ENCODE measurements around the gene SLFN11. TPM values are rescaled to one million over a fixed set of nuclear protein-coding genes. Genes with fewer than 3 reads are reported as not detected.
"Not testable (repeated sequence)": the region's sequence is repeated elsewhere in the genome, so short reads cannot be mapped to it uniquely, and the experiment has no call there.

Gene SLFN11, protein sequence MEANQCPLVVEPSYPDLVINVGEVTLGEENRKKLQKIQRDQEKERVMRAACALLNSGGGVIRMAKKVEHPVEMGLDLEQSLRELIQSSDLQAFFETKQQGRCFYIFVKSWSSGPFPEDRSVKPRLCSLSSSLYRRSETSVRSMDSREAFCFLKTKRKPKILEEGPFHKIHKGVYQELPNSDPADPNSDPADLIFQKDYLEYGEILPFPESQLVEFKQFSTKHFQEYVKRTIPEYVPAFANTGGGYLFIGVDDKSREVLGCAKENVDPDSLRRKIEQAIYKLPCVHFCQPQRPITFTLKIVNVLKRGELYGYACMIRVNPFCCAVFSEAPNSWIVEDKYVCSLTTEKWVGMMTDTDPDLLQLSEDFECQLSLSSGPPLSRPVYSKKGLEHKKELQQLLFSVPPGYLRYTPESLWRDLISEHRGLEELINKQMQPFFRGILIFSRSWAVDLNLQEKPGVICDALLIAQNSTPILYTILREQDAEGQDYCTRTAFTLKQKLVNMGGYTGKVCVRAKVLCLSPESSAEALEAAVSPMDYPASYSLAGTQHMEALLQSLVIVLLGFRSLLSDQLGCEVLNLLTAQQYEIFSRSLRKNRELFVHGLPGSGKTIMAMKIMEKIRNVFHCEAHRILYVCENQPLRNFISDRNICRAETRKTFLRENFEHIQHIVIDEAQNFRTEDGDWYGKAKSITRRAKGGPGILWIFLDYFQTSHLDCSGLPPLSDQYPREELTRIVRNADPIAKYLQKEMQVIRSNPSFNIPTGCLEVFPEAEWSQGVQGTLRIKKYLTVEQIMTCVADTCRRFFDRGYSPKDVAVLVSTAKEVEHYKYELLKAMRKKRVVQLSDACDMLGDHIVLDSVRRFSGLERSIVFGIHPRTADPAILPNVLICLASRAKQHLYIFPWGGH
- polyA plus RNA-seq (2013, experiment 1 of 2; ENCODE audit: insufficient read length) = 17.1 TPM
- polyA plus RNA-seq (2013, experiment 2 of 2; ENCODE audit: insufficient read length) = 15.1 TPM

DNA sequence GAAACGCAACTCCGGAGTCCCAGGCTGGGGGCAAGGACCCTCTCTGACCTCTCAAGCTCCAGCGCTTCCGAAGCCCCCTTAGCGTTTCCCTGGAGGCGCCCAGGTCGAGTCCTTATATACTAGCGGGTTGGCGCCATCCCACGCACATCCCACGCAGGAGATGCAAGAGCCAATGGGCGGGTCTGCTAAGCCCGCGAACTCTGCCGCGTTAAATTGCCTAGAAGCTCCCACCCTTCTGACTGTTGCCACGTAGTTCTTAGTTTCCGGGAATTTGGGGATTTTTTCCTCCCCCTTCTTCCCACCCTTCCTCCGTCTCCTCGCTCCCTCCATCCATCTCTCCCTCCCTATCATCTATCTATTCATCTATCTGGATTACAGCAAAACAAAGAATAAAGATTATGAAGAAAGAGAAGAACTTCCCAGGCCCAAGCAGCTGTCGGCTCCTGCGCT is at the start of gene SLFN11:
Gene SLFN11, minus strand, starts transcription at position 88 of the 450 bp plus-strand sequence. CDS start 9,814 bp downstream, outside the sequence.
- DNase-seq = peak; percentile 92

DNA sequence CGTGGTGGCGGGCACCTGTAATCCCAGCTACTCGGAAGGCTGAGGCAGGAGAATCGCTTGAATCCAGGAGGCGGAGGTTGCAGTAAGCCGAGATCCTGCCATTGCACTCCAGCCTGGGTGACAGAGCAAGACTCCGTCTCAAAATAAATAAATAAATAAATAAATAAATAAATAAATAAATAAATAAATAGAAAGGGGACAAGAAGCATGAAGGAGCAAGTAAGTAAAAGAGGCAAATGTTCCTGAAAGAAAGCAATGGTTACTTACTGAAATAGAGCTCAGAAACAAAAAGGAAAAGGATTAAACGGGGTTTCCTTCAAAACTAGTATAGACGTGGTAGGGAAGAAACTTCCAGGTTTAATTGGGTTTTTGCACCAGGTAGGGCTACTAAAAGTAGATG is 47.6 kb upstream of the SLFN11 start:
- not testable (repeated sequence) for DNase-seq

DNA sequence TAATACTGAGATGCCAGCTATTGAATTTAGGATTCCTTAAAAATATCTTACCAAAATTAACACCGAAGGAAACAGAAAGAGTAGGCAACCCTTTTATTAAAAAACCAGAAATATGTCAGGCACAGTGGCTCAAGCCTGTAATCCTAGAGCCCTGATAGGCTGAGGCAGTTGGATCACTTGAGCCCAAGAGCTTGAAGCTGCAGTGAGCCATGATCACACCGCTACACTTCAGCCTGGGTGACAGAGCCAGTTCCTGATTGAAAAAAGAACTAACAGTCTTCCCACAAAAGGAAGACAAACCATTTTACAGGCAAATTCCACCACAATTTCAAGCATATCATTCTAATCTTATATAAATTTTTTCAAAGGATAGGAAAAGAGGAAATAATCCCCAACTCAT is 43.2 kb upstream of the SLFN11 start:
- no peak for DNase-seq

DNA sequence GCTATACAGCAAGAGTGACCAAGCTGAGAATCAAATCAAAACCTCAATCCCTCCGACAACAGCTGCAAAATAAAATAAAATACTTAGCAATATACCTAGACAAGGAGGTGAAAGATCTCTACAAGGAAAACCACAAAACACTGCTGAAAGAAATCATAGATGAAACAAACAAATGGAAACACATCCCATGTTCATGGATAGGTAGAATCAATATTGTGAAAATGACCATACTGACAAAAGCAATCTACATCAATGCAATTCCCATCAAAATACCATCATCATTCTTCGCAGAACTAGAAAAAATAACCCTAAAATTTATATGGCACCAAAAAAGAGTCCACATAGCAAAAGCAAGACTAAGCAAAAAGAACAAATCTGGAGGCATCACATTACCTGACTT is 41.3 kb upstream of the SLFN11 start:
- DNase-seq = not testable (repeated sequence)

DNA sequence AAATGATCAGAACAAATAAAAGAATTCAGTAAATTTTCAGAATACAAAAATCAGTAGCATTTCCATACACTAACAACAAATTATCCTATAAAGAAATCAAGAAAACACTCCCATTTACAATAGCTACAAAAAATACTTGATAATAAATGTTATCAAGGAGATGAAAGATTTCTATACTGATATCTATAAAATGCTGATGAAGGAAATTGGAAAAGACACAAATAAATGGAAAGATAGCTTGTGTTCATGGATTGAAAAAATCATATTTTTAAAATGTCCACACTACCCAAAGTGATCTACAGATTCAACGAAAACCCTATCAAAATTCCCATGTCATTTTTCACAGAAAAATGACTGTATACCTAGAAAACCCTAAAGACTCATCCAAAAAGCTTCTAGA is 40.8 kb upstream of the SLFN11 start:
- DNase-seq = no peak

DNA sequence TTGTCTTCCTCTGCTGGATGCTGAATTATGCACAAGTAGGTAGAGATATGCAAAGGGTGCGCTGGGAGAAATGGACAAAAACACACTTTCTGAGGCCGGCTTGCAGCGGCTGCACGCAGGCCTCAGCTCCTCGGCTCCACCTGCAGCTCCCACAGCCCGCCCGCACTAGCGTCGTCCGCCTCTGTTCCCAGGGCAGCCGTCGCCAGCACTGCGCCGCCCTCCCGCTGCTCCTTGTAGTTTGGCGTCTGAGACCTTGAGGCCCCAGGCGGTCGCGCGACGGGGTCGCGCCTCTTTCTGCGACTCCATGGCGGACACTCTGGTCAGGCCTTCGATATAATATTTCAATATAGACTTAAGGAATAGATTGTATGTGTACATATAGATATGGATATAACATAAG is 34.1 kb upstream of the SLFN11 start:
- no peak for DNase-seq

DNA sequence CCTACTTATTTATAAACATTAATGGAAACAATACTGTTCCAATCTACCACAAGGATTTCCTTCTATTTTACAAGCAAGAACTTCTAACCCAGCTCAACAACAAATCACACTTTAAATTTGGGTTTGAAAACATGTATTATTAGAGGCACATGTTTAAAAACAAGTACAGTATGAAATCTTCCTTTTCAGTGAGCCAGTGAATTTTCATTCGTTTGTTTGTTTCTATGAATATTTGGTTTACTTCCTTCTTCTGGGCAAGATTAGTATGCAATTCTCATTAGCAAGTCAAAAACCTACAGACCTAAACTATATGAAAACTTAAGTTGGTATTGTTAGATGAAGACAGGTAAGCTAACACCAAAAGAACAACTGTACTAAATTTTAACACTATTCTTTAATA is 33.1 kb upstream of the SLFN11 start:
- no peak for DNase-seq

DNA sequence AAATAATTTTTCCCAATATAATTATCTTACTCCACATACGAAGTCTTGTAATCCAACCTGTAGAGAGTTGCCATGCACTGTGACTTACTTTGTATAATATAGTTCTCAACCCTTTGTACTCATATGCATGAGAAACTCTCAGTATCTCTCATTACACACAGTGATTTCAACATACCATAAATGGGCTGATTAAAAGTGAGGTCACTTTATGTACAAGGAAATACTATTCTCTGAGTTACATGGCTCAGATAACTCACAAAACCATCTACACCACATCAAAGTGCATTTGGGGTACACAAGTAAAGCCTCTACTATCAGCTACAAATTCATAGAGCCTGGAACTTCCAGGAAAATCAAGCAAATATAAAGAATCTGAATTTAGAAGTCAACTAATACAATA is 30.9 kb upstream of the SLFN11 start:
- no peak for DNase-seq

DNA sequence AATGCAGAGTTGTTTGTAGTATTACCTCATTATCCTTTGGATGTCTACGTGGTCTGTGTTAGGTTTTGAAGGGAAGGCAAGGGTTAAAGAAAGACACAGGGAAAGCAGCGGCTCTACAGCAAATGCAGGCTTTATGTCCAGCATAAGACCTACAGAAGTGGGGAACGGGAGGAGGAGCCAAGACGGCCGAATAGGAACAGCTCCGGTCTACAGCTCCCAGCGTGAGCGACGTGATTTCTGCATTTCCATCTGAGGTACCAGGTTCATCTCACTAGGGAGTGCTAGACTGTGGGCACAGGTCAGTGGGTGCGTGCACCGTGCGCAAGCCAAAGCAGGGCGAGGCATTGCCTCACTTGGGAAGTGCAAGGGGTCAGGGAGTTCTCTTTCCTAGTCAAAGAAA is 20.4 kb upstream of the SLFN11 start:
- not testable (repeated sequence) for DNase-seq

DNA sequence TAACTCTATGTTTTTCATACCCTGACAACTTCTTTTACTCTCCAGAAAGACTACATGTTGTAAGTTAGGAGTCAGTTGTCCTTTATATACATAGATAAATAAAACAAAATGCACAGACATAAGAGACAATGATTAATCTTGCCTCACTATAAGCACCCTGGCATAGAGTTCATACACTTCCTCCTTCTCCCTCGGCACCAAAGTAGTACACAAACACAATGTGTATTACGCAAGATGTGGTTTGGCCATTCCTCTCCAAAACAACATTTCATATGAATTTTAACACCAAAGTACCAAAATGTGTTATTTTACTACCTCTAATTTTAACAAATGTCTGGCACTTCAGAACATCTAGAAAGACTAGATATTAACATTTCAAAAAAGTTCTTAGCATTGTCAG is 17.2 kb upstream of the SLFN11 start:
- DNase-seq = no peak

DNA sequence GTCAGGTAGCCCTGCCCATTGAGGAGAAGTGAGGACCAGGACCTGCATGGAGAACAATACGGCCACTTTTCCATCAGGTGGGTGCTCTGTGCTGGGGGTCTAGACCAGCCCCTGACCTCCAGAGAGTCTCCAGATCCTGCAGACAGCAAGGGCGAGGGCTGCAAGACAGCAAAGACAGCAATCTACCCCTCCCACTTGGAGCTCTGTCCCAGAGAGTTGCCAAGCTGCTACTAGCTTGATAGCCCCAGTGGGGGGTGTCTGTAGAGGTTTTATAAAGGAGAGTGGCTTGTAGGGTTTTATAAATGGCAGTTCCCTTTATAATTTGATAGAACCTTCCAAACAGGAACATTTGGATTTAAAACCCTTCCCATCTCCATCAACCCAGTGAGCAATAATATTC is 16.7 kb upstream of the SLFN11 start:
- no peak for DNase-seq

DNA sequence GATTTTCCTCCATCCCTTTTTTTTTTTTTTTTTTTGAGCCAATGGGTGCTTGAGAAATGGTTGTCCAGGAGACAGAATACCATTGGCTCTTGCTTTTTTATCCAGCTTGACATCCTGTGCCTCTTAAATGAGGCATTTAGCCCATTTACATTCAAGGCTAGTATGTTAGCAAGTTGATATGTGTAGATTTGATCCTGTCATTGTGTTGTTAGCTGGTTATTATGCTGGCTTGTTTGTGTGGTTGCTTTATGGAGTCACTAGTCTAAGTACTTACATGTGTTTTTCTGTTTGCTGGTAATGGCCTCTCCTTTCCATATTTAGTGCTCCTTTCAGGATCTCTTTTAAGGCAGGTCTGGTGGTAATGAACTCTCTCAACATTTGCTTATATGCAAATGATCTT is 14.1 kb upstream of the SLFN11 start:
- DNase-seq = no peak

DNA sequence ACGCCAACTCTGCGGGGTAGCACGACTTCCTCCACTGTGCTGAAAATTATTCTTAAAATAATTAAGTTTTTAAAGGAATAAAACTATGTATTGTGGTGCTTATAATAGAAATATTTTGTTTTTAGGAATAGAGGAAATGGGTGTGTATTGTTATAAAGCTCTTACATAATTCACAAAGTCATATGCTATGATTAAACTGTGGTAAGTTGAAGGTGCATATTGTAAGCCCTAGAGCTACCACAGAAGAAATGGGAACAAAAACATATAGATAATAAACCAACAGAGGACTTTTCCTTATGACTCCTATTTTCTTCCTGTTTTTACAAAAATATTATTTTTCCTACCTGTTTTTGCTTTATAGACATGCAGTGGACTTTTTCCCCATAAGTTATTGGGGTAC is 4.3 kb upstream of the SLFN11 start:
- no peak for DNase-seq

DNA sequence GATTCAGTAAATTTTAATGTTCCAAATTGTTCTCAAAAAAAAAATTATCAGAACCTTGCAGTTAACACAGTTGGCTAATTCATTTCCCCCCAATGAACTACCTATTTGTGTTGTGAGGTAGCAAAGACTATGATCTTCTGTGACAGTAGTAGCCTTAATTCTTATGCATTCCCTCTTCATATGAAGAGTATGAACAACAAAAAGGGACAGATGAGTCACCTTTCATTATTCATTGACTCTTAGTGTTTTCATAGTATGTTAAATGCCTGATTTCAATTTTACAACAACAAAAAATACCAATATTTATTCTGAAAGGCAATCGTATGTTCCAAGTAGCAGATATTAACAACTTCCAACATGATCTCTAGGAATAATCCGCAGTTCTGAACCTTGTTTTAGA is 3.6 kb upstream of the SLFN11 start:
- DNase-seq = no peak

DNA sequence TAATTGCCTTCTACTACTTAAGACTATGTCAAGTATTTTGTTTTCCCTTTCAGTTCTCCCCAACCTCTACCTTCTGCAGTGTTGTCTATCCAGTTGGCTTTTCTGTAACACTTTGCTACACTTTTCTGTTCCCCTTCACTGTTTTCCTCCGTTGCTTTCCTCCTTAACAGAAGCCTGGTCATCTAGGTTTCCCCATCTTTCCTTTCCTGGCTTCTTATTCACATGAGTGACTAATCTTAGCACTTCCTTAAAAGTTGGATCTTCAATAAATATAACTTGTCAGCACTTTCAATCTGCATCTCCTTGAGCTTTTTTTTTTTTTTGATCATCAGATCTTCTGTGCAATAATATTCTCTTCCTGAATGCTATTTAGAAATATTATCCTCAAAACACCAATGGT is 2.8 kb upstream of the SLFN11 start:
- DNase-seq = peak; percentile 40

DNA sequence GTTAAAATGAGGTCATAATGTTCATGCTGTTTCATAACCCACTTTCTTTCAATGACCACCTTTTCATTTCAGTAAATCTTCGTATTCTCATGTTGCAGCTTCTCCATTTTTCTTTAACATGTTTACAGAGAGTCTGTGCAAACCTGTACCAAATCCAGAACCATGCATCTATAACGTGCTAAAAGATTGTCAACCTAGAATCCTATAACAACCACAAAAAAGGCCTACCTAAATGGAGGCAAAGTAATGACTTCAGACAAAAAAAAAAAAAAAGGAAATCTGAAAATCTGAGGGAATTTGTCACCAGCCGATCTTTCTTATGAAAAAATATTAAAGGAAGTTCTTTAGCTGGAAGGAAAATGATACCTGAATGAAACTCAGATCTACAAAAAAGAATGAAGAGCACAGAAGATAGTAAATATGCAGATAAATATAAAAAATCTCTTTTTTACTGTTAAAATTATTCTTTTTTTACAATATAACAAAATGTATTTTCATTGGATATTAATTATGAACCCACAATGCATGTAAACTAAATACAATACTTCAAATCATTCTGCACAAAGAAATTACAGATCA is 1.4 kb upstream of the SLFN11 start:
- DNase-seq = no peak

DNA sequence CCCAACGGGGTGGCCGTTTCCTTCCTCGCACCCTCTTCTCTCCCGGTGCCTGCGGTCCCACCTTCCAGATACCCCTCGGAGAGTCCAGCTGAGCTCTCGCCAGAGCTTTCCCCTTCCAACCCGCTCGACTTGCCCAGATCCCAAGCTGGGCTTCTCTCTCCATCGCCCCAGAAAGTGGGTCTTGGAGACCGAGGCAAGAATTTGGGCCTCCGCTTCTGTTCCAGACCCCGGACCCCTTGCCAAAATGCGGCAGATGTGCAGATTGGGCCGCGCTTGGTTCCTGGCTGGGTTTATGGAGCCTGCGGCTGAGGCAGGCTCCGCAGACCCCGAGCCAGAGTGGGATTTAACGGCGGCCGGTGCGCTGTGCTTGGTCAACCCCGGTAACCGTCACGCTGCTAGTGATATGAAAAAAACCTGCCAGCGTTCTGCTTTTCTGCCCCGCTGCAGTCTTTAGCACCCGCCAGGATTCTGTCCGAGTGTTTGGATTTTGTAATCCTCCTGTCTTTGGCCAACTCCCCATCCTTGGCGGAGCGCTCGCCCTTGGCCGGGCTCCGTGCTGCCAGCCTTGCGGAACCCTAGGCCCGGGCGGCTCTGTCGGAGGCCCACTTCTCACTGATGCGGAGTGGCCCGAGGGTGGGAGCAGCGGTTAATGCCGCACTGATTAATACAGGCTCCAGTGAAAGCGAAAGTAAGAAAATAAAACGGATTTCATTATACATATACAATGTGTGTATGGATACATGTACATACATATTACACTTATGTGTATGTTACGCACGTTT is 754 bp upstream of the SLFN11 start:
- DNase-seq = peak; percentile 35

DNA sequence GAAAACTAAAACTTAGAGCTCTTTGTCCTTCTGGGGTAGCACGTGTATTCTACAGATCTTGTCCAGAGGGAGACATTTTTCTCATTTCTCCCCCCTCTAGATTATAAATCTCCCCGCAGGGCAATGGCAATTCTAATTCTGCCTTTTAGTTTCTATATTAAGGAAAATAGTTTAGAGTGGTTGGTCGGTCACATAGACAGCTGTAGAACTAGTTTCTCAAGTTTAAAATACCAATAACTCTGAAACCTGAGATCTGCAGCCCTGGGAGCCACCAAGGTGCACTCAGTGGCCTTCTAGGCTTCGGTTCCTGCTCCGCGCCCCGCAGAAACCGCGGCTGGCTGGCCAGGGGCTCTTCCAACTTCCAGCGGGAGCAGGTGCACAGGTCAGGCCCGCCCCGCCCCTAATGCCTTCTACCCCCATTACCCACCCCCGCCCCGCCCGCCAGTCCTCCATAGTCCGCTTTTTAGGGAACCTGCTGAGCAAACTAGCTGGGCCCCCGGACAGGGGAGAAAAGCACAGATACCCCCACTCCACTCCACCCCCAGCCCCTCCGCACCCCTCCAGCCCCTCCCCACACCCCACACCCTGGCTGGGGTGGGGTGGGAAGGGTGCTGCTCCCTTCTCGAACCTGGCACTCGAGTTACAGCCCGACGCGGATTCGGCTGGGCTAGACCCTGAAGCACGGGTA is 431 bp downstream of the SLFN11 start:
- no peak for DNase-seq

DNA sequence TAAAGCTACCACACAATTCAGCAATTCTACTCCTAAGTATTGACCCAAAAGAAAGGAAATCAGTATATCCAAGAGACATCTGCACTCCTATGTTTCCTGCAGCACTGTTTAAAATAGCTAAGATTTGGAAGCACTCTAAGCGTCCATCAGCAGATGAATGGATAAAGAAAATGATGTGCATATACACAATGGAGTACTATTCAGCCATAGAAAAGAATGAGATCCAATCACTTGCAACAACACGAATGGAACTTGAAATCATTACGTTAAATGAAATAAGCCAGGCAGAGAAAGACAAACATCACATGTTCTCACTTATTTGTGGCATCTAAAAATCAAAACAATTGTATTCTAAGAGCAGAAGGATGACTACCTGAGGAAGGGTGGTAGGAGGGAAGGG is 1.5 kb downstream of the SLFN11 start:
- no peak for DNase-seq

DNA sequence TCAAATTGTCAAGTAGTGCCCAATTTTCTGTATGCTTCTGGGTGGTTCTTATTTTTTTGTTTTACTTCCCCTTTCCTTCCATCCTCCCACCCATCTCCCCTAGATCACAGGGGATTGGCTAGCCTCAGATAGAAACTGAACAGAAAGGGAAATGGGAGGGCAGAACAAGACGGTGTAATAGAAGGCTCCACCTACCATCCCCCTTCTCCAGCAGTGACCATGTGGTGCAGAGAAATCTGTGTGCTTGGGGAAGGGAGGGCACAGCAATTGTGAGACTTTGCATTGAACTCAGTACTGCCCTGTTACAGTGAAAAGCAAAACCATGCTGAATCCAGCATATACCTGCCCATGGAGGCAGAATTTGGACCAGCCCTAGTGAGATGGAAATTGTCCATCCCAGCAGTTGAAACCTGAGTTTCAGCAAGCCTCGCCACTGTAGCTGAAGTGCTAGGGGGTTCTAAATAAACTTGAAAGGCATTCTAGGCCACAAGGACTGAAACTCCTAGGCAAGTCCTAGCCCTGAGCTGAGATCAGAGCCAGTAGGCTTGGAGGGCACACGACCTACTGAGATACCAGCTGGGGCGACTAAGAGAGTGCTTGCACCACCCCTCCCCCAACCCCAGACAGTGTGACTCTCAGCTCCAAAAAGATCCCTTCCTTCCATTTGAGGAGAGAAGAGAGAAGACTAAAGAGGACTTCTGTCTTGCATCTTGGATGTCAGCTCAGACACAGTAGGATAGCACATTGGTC is 5.2 kb downstream of the SLFN11 start:
- no peak for DNase-seq

DNA sequence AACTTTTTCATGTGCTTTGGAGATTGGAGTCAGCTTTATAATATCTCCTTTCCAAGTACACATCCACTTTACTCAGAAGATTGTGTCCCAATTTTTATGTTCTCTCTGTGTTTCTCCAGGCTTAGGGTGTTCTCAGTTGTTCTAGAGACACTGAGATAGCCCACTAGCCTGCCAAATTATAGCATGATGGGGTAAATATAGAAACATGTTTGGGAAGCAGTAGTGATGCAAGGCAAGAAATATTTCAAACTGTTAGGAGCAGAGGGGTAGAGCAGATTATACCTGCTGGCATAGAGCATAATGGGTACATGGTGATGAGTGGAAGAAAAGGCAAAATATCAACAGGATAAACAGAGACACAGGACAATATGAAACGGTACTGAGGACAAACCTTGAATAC is 12.4 kb downstream of the SLFN11 start:
- DNase-seq = no peak

Data from fibroblast of skin of abdomen (primary cell).